GM21723 (cell line): ENCODE results near the gene TUT1.
"Not testable (repeated sequence)": the region's sequence is repeated elsewhere in the genome, so short reads cannot be mapped to it uniquely, and the experiment has no call there.

Source experiments
- ATAC-seq: cut with Tn5 transposase; IDR thresholded peaks from one replicate; pipeline ENCODE4 v1.9.1; 2021; ENCODE audit warnings: mild to moderate bottlenecking, moderate library complexity; ENCODE audit not compliant: unreplicated experiment

The TUT1 gene

GRCh38 chr11:62559204-62559603 lies 32.1 kb downstream of the TUT1 start:
- ATAC-seq: no peak

- ATAC-seq: no peak
Measured at GRCh38 chr11:62558669-62559068, 32.7 kb downstream of the TUT1 start.

- peak; percentile 30 for ATAC-seq
Measured at GRCh38 chr11:62556875-62557631, 34.3 kb downstream of the TUT1 start.

GRCh38 chr11:62556108-62556874 lies 35.0 kb downstream of the TUT1 start:
- ATAC-seq: peak; percentile 44

GRCh38 chr11:62555464-62556107 lies 35.7 kb downstream of the TUT1 start:
- peak; percentile 33 for ATAC-seq

GRCh38 chr11:62554387-62555167 lies 36.7 kb downstream of the TUT1 start:
- ATAC-seq: no peak

- ATAC-seq: no peak
Measured at GRCh38 chr11:62553839-62554361, 37.4 kb downstream of the TUT1 start.

GRCh38 chr11:62553080-62553838 lies 38.1 kb downstream of the TUT1 start:
- no peak for ATAC-seq

GRCh38 chr11:62552485-62553079 lies 38.7 kb downstream of the TUT1 start:
- no peak for ATAC-seq

GRCh38 chr11:62550478-62550877 lies 40.8 kb downstream of the TUT1 start:
- ATAC-seq: not testable (repeated sequence)

- no peak for ATAC-seq
Measured at GRCh38 chr11:62548545-62549335, 42.6 kb downstream of the TUT1 start.

- no peak for ATAC-seq
Measured at GRCh38 chr11:62547691-62548281, 43.5 kb downstream of the TUT1 start.

- ATAC-seq: no peak
Measured at GRCh38 chr11:62546929-62547625, 44.2 kb downstream of the TUT1 start.

GRCh38 chr11:62546244-62546928 lies 44.9 kb downstream of the TUT1 start, which contains the start of gene AHNAK:
Gene AHNAK, minus strand, starts transcription at chr11:62546806. Its CDS starts 10,708 bp downstream, at chr11:62536098.
- no peak for ATAC-seq

- no peak for ATAC-seq
Measured at GRCh38 chr11:62545437-62546243, 45.7 kb downstream of the TUT1 start.
